Tibial nerve (tissue), 4 donors: ENCODE measurements around the gene LSR. TPM values are rescaled to one million over a fixed set of nuclear protein-coding genes. Genes with fewer than 3 reads are reported as not detected.

ENCODE experiments used
- DNase-seq, 2 donors: peaks; one replicate each; pipeline ENCODE4 v3.0.0-alpha.2; 2019; ENCODE audit warnings: low spot score in 2 of 2
- H3K27ac ChIP-seq, 4 donors: fragments of 200-600 bp; sonication (generic) in 3 of 4; one replicate each; pipeline ENCODE4 v1.5.1; 2017 to 2019; ENCODE audit warnings: mild to moderate bottlenecking in 1 of 4
- H3K27me3 ChIP-seq, 2 donors: fragments of 200-600 bp; sonication (generic) in 1 of 2; one replicate each; pipeline versions ENCODE4 v1.5.1 to v1.6.0; 2017 to 2019
- H3K36me3 ChIP-seq, 3 donors: fragments of 200-600 bp; sonication (generic); one replicate each; pipeline ENCODE4 v1.5.1; 2018 to 2019
- H3K4me1 ChIP-seq, 4 donors: fragments of 200-600 bp; sonication (generic) in 3 of 4; one replicate each; pipeline ENCODE4 v1.5.1; 2017 to 2019
- H3K4me3 ChIP-seq, 4 donors: fragments of 200-600 bp; sonication (generic) in 3 of 4; one replicate each; pipeline ENCODE4 v1.5.1; 2017 to 2019; ENCODE audit warnings: mild to moderate bottlenecking in 1 of 4, moderate library complexity in 1 of 4
- H3K9me3 ChIP-seq, 4 donors: fragments of 200-600 bp; sonication (generic) in 3 of 4; one replicate each; pipeline ENCODE4 v1.5.1; 2017 to 2019
- EP300 ChIP-seq, 2 donors: sonication (generic); formaldehyde crosslinking; IDR thresholded peaks; one replicate each; pipeline ENCODE4 v1.6.1; 2017; ENCODE audit warnings: antibody characterized with exemption in 2 of 2, mild to moderate bottlenecking in 1 of 2
- POLR2A ChIP-seq, 2 donors: fragments of 450-650 bp; IDR thresholded peaks; one replicate each; pipeline ENCODE4 v1.6.1; 2017; ENCODE audit warnings: antibody characterized with exemption in 2 of 2, mild to moderate bottlenecking in 2 of 2, moderate library complexity in 2 of 2
- WGBS, 2 donors: methylation state at CpG; one replicate each; pipeline ENCODE4 v1.1.5; 2018; 5-methylcytosine and 5-hydroxymethylcytosine counted together
- total RNA-seq, 4 donors: library from RNA; depleted of rRNA; stranded (reverse); fragments of >200 nt; gene quantifications; one replicate each; pipeline ENCODE4 v1.1.0, GENCODE V29; 2016
- TF ChIP-seq, protein P1 (sequence below), 5 experiments: fragments of 200-600 bp in 3 of 5; fragments of 450-650 bp in 2 of 5; sonication (generic) in 3 of 5; IDR thresholded peaks; one replicate each; pipeline ENCODE4 v1.5.1; 2016 to 2019; ENCODE audit warnings: antibody characterized with exemption in 5 of 5, mild to moderate bottlenecking in 3 of 5, moderate library complexity in 2 of 5

Gene LSR
- total RNA-seq, 4 donors from 2014 or later: 3.1 to 34.9 (median 19.1) TPM

DNA sequence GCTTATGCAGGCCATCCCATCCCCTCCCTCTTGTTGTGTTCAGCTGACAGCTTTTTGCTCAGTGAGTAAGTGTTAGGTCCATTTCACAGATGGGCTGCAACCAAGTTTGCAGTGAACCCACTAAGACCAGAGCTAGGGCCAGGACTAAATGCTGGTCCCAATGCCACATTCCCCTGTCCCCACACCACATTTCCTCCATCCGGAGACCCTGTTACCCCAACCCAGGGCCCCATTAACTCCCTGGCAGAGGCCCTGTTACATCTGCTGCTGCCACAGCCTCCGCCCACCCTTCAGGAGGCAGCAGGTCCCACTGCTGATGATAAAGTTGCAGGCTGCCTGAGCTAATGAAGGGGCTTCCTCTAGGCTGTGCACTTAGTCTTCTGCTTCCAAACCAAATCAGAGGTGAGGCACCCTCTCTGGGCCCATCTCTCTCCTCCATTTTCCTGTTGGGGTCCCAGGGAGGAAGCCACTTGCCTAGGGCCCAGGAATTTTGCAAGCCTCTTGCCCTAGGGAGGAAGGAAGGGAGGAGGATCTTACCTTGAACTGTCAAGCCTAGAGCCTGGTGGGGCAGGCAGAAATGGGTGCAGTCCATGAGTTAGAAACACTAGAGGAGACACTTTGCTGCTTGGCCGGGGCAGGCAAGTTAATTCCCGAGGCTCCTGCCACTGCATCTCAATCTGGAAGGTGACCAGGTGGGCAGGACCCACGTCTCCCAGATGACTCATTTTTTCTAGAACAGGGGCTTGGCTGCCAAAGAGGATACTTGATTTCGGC is 16.5 kb downstream of the LSR start:
- Histone ChIP-seq H3K27ac (peak overlapping the region in 3 of 4 donors; percentile 20 to 99 (median 96)), H3K4me3 (no peak overlapping the region), H3K27me3 (no peaks in the 10 kb centered on the region), H3K36me3 (peaks cover 0 to 5% (median 0%) of the 10 kb centered on the region in 3 donors), H3K9me3 (no peaks in the 10 kb centered on the region), H3K4me1 (peaks cover 0 to 56% (median 14%) of the 10 kb centered on the region in 4 donors)
- TF ChIP-seq, protein P1, sequence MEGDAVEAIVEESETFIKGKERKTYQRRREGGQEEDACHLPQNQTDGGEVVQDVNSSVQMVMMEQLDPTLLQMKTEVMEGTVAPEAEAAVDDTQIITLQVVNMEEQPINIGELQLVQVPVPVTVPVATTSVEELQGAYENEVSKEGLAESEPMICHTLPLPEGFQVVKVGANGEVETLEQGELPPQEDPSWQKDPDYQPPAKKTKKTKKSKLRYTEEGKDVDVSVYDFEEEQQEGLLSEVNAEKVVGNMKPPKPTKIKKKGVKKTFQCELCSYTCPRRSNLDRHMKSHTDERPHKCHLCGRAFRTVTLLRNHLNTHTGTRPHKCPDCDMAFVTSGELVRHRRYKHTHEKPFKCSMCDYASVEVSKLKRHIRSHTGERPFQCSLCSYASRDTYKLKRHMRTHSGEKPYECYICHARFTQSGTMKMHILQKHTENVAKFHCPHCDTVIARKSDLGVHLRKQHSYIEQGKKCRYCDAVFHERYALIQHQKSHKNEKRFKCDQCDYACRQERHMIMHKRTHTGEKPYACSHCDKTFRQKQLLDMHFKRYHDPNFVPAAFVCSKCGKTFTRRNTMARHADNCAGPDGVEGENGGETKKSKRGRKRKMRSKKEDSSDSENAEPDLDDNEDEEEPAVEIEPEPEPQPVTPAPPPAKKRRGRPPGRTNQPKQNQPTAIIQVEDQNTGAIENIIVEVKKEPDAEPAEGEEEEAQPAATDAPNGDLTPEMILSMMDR (IDR thresholded peaks at IDR 0.05): no peak
- TF ChIP-seq POLR2A (IDR thresholded peaks at IDR 0.05) (no peak), EP300 (IDR thresholded peaks at IDR 0.05) (no peak)
- peak in 1 of 2 donors; percentile 12 for DNase-seq
- WGBS, 2 donors: 49 to 53% methylated on average over 5 to 6 of the region's 6 CpGs

DNA sequence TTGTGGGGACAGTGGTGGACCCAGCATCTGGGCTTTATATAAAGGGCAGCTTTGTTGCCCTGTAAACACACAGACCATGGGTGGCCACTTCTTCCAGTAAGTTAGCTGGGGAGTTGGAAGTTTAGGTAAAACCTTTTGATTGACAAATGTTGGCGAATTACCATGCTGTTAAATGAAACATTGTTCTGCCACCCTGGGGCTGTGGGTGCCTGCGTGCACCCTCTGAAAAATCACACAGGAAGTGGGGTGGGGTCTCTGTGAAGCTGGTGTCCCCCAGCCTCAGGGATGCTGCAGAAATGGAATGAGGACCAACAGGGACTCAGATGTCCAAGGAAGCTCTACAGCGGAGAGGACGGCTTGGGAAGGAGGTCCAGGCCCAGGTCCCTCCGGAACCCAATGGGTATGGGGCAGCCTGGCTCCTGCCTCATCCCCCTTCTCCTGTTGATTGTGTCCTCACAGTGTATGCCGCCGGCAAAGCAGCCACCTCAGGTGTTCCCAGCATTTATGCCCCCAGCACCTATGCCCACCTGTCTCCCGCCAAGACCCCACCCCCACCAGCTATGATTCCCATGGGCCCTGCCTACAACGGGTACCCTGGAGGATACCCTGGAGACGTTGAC is 17.2 kb downstream of the LSR start:
- Histone ChIP-seq H3K4me3 (no peak overlapping the region), H3K27me3 (no peaks in the 10 kb centered on the region), H3K27ac (peak overlapping the region in 3 of 4 donors; percentile 10 to 99 (median 96)), H3K4me1 (peaks cover 0 to 60% (median 14%) of the 10 kb centered on the region in 4 donors), H3K9me3 (no peaks in the 10 kb centered on the region), H3K36me3 (peaks cover 0 to 12% (median 0%) of the 10 kb centered on the region in 3 donors)
- peak in 1 of 2 donors; percentile 13 for DNase-seq
- WGBS, 2 donors: 77% methylated on average over 10 of the region's 10 CpGs
- TF ChIP-seq POLR2A (IDR thresholded peaks at IDR 0.05) (no peak), EP300 (IDR thresholded peaks at IDR 0.05) (no peak)
- TF ChIP-seq, protein P1 (IDR thresholded peaks at IDR 0.05): no peak

DNA sequence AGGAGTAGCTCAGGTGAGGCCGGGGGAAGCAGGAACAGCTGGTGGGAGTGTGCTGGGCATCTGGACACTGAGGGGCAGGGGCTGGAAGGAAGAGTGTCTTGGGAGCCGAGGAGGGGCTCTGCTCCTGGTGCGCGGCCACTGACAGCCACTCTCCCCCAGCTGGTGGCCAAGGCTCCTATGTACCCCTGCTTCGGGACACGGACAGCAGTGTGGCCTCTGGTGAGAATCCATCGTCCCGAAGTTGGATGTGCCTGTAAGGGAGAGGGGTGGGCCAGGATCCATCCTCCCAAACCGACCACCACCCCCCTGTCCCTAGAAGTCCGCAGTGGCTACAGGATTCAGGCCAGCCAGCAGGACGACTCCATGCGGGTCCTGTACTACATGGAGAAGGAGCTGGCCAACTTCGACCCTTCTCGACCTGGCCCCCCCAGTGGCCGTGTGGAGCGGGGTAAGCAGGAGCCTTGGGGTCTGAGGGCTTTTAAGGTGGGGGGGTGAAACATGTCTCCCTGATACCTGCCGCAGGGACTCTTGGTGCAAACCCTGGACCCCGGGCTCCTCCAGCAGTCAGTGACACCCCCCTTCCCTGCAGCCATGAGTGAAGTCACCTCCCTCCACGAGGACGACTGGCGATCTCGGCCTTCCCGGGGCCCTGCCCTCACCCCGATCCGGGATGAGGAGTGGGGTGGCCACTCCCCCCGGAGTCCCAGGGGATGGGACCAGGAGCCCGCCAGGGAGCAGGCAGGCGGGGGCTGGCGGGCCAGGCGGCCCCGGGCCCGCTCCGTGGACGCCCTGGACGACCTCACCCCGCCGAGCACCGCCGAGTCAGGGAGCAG is 17.9 kb downstream of the LSR start:
- H3K36me3 ChIP-seq: peaks cover 0 to 19% (median 5%) of the 10 kb centered on the region in 3 donors
- DNase-seq: no peak
- WGBS, 2 donors: 34 to 57% methylated on average over 10 to 15 of the region's 39 CpGs
- TF ChIP-seq POLR2A (IDR thresholded peaks at IDR 0.05) (no peak), EP300 (IDR thresholded peaks at IDR 0.05) (no peak)
- TF ChIP-seq, protein P1 (IDR thresholded peaks at IDR 0.05): peak in 1 of 5 experiments; percentile 4
- peak overlapping the region; percentile 76 to 99 (median 96) for H3K27ac ChIP-seq
- no peaks in the 10 kb centered on the region for H3K9me3 ChIP-seq
- H3K4me3 ChIP-seq: peak overlapping the region; percentile 73 to 97 (median 80)
- H3K4me1 ChIP-seq: peaks cover 0 to 63% (median 14%) of the 10 kb centered on the region in 4 donors
- H3K27me3 ChIP-seq: no peaks in the 10 kb centered on the region

DNA sequence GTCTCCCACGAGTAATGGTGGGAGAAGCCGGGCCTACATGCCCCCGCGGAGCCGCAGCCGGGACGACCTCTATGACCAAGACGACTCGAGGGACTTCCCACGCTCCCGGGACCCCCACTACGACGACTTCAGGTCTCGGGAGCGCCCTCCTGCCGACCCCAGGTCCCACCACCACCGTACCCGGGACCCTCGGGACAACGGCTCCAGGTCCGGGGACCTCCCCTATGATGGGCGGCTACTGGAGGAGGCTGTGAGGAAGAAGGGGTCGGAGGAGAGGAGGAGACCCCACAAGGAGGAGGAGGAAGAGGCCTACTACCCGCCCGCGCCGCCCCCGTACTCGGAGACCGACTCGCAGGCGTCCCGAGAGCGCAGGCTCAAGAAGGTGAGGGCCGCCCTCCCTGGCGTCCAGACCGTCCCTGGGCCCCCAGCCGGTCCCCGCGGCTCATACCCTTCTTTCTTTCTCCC is 18.6 kb downstream of the LSR start:
- Histone ChIP-seq H3K27ac (peak overlapping the region; percentile 76 to 99 (median 96)), H3K4me3 (peak overlapping the region; percentile 73 to 97 (median 80)), H3K4me1 (peaks cover 0 to 63% (median 14%) of the 10 kb centered on the region in 4 donors), H3K36me3 (peaks cover 0 to 25% (median 6%) of the 10 kb centered on the region in 3 donors), H3K27me3 (no peaks in the 10 kb centered on the region), H3K9me3 (no peaks in the 10 kb centered on the region)
- DNase-seq: peak in 1 of 2 donors; percentile 40
- TF ChIP-seq, protein P1 (IDR thresholded peaks at IDR 0.05): no peak
- no peak for TF ChIP-seq EP300 (IDR thresholded peaks at IDR 0.05)
- TF ChIP-seq POLR2A (IDR thresholded peaks at IDR 0.05): no peak
- 0 to 1% methylated on average over 32 to 35 of the region's 40 CpGs for WGBS, 2 donors
